GM21737 (cell line): ENCODE results near the gene EPC2.
"Not testable (repeated sequence)": the region's sequence is repeated elsewhere in the genome, so short reads cannot be mapped to it uniquely, and the experiment has no call there.

Experiments
- ATAC-seq: cut with Tn5 transposase; IDR thresholded peaks from one replicate; pipeline ENCODE4 v1.9.1; 2021; ENCODE audit warnings: mild to moderate bottlenecking, moderate library complexity; ENCODE audit not compliant: unreplicated experiment

The EPC2 gene

GRCh38 chr2:148667113-148667836 lies 22.7 kb downstream of the EPC2 start:
- no peak for ATAC-seq

GRCh38 chr2:148670773-148671172 lies 26.2 kb downstream of the EPC2 start:
- ATAC-seq = no peak

GRCh38 chr2:148674063-148675020 lies 29.8 kb downstream of the EPC2 start:
- ATAC-seq = no peak

- no peak for ATAC-seq
These were observed 31.2 kb downstream of the EPC2 start for GRCh38 chr2:148675708-148676107.

GRCh38 chr2:148678302-148679179 lies 34.0 kb downstream of the EPC2 start:
- ATAC-seq = not testable (repeated sequence)

- no peak for ATAC-seq
These were observed 35.9 kb downstream of the EPC2 start for GRCh38 chr2:148680462-148680861.

GRCh38 chr2:148681443-148681842 lies 36.9 kb downstream of the EPC2 start:
- ATAC-seq = no peak

- not testable (repeated sequence) for ATAC-seq
These were observed 37.3 kb downstream of the EPC2 start for GRCh38 chr2:148681862-148682261.

- no peak for ATAC-seq
These were observed 40.0 kb downstream of the EPC2 start for GRCh38 chr2:148684507-148684906.

- ATAC-seq = no peak
These were observed 43.0 kb downstream of the EPC2 start for GRCh38 chr2:148687543-148687942.

GRCh38 chr2:148688011-148688410 lies 43.5 kb downstream of the EPC2 start:
- not testable (repeated sequence) for ATAC-seq

GRCh38 chr2:148696985-148697384 lies 52.4 kb downstream of the EPC2 start:
- no peak for ATAC-seq

GRCh38 chr2:148699830-148700229 lies 55.3 kb downstream of the EPC2 start:
- no peak for ATAC-seq

- no peak for ATAC-seq
These were observed 56.5 kb downstream of the EPC2 start for GRCh38 chr2:148701039-148701438.

- no peak for ATAC-seq
These were observed 57.3 kb downstream of the EPC2 start for GRCh38 chr2:148701877-148702276.

- no peak for ATAC-seq
These were observed 57.9 kb downstream of the EPC2 start for GRCh38 chr2:148702475-148702874.

GRCh38 chr2:148704247-148704646 lies 59.7 kb downstream of the EPC2 start:
- ATAC-seq = no peak

- ATAC-seq = no peak
These were observed 71.9 kb downstream of the EPC2 start for GRCh38 chr2:148716378-148716920.

- ATAC-seq = no peak
These were observed 73.5 kb downstream of the EPC2 start for GRCh38 chr2:148718039-148718438.

GRCh38 chr2:148719195-148719749 lies 74.7 kb downstream of the EPC2 start:
- ATAC-seq = no peak
